HEK293 (cell line): ENCODE measurements around the gene KIZ.

Experiments used
- CTCF ChIA-PET: fragments of 350-600 bp; formaldehyde crosslinking; extraction: SDS; loops from one replicate; lab custom pipeline; 2021; ENCODE audit warnings: antibody characterized with exemption; lab: Yijun Ruan, JAX
- POLR2A ChIA-PET: fragments of 300-600 bp; formaldehyde crosslinking; extraction: SDS; loops from one replicate; lab custom pipeline; 2020; ENCODE audit warnings: antibody characterized with exemption, inconsistent platforms; lab: Yijun Ruan, JAX
- H3K27ac ChIP-seq: fragments of 200-500 bp; sonication (Bioruptor generic); 2 replicates; pipeline ENCODE4 v1.5.1; 2014; ENCODE audit warnings: low read depth, low read length, control low read depth, inconsistent platforms; ENCODE audit errors: extremely low read depth
- H3K36me3 ChIP-seq, 2 experiments: fragments of 200-500 bp in 1 of 2; sonication (Bioruptor generic) in 1 of 2; 1 replicate in 1 of 2; 2 replicates in 1 of 2; pipeline ENCODE4 v1.5.1; 2014 to 2017; ENCODE audit warnings: inconsistent platforms in 2 of 2, low read length in 2 of 2; ENCODE audit not compliant: control insufficient read depth in 2 of 2, insufficient read depth in 1 of 2
- H3K4me1 ChIP-seq: fragments of 200-500 bp; sonication (Bioruptor generic); 2 replicates; pipeline ENCODE4 v1.5.1; 2014; ENCODE audit warnings: mild to moderate bottlenecking, low read length, inconsistent platforms; ENCODE audit not compliant: control insufficient read depth, insufficient read depth
- H3K4me3 ChIP-seq: 2 replicates; pipeline ENCODE4 v1.5.1; 2011; ENCODE audit warnings: low read depth, mild to moderate bottlenecking, control low read depth, low read length, moderate library complexity
- H3K9me3 ChIP-seq: fragments of 200-500 bp; sonication (Bioruptor generic); 2 replicates; pipeline ENCODE4 v1.5.1; 2014; ENCODE audit warnings: low read depth, low read length, inconsistent platforms; ENCODE audit not compliant: control insufficient read depth, insufficient read depth
- BCL11B ChIP-seq: fragments of 450-650 bp; formaldehyde crosslinking; IDR thresholded peaks from 2 replicates; pipeline ENCODE4 v1.5.1; 2016; ENCODE audit warnings: low read depth, missing biosample characterization, missing genetic modification characterization
- GFI1B ChIP-seq: fragments of 450-650 bp; formaldehyde crosslinking; IDR thresholded peaks from 2 replicates; pipeline ENCODE4 v1.5.1; 2016; ENCODE audit warnings: missing biosample characterization, missing genetic modification characterization
- YY1 ChIP-seq: fragments of 450-650 bp; formaldehyde crosslinking; IDR thresholded peaks from 2 replicates; pipeline ENCODE4 v1.5.1; 2018; ENCODE audit warnings: missing biosample characterization, missing genetic modification characterization
- ZEB2 ChIP-seq: fragments of 450-650 bp; formaldehyde crosslinking; IDR thresholded peaks from 2 replicates; pipeline ENCODE4 v1.5.1; 2016; ENCODE audit warnings: missing biosample characterization, missing genetic modification characterization
- ZNF16 ChIP-seq: fragments of 450-650 bp; formaldehyde crosslinking; IDR thresholded peaks from 2 replicates; pipeline ENCODE4 v1.5.1; 2016; ENCODE audit warnings: low read depth, missing biosample characterization, missing genetic modification characterization
- ZNF223 ChIP-seq: fragments of 450-650 bp; formaldehyde crosslinking; IDR thresholded peaks from 2 replicates; pipeline ENCODE4 v1.5.1; 2016; ENCODE audit warnings: missing biosample characterization, missing genetic modification characterization
- ZNF416 ChIP-seq: fragments of 450-650 bp; formaldehyde crosslinking; IDR thresholded peaks from 2 replicates; pipeline ENCODE4 v1.5.1; 2016; ENCODE audit warnings: missing biosample characterization, missing genetic modification characterization
- ZNF426 ChIP-seq: fragments of 450-650 bp; formaldehyde crosslinking; IDR thresholded peaks from 2 replicates; pipeline ENCODE4 v1.5.1; 2017; ENCODE audit warnings: missing biosample characterization, missing genetic modification characterization, mild to moderate bottlenecking, inconsistent platforms, moderate library complexity
- ZNF544 ChIP-seq: fragments of 450-650 bp; formaldehyde crosslinking; IDR thresholded peaks from 2 replicates; pipeline ENCODE4 v1.5.0; 2017; ENCODE audit warnings: missing biosample characterization, missing genetic modification characterization
- ZNF600 ChIP-seq: fragments of 450-650 bp; formaldehyde crosslinking; IDR thresholded peaks from 2 replicates; pipeline ENCODE4 v1.5.1; 2016; ENCODE audit warnings: missing biosample characterization, missing genetic modification characterization
- ZNF654 ChIP-seq: fragments of 450-650 bp; formaldehyde crosslinking; IDR thresholded peaks from 2 replicates; pipeline ENCODE4 v1.5.1; 2016; ENCODE audit warnings: low read depth, missing biosample characterization, missing genetic modification characterization
- ZNF776 ChIP-seq: fragments of 450-650 bp; formaldehyde crosslinking; IDR thresholded peaks from 2 replicates; pipeline ENCODE4 v1.5.0; 2017; ENCODE audit warnings: missing biosample characterization, missing genetic modification characterization, borderline replicate concordance
- ZNF777 ChIP-seq: fragments of 450-650 bp; formaldehyde crosslinking; IDR thresholded peaks from 2 replicates; pipeline ENCODE4 v1.5.1; 2017; ENCODE audit warnings: missing biosample characterization, missing genetic modification characterization, borderline replicate concordance
- ZNF791 ChIP-seq: fragments of 450-650 bp; formaldehyde crosslinking; IDR thresholded peaks from 2 replicates; pipeline ENCODE4 v1.5.1; 2016; ENCODE audit warnings: missing biosample characterization, missing genetic modification characterization
- TF ChIP-seq, protein P1 (sequence below): fragments of 450-650 bp; formaldehyde crosslinking; IDR thresholded peaks from 2 replicates; pipeline ENCODE4 v1.5.1; 2016; ENCODE audit warnings: missing biosample characterization, missing genetic modification characterization, low read depth
- TF ChIP-seq, protein P2 (sequence below): fragments of 450-650 bp; formaldehyde crosslinking; IDR thresholded peaks from 2 replicates; pipeline ENCODE4 v1.5.1; 2016; ENCODE audit warnings: missing biosample characterization, missing genetic modification characterization, low read depth
- TF ChIP-seq, protein P3 (sequence below): fragments of 450-650 bp; formaldehyde crosslinking; IDR thresholded peaks from 2 replicates; pipeline ENCODE4 v1.5.1; 2016; ENCODE audit warnings: missing biosample characterization, missing genetic modification characterization
- TF ChIP-seq, protein P4 (sequence below): fragments of 450-650 bp; formaldehyde crosslinking; IDR thresholded peaks from 2 replicates; pipeline ENCODE4 v1.5.1; 2016; ENCODE audit warnings: missing biosample characterization, missing genetic modification characterization, borderline replicate concordance
- TF ChIP-seq, protein P5 (sequence below): fragments of 450-650 bp; formaldehyde crosslinking; IDR thresholded peaks from 2 replicates; pipeline ENCODE4 v1.5.1; 2016; ENCODE audit warnings: missing biosample characterization, missing genetic modification characterization

The KIZ gene

DNA sequence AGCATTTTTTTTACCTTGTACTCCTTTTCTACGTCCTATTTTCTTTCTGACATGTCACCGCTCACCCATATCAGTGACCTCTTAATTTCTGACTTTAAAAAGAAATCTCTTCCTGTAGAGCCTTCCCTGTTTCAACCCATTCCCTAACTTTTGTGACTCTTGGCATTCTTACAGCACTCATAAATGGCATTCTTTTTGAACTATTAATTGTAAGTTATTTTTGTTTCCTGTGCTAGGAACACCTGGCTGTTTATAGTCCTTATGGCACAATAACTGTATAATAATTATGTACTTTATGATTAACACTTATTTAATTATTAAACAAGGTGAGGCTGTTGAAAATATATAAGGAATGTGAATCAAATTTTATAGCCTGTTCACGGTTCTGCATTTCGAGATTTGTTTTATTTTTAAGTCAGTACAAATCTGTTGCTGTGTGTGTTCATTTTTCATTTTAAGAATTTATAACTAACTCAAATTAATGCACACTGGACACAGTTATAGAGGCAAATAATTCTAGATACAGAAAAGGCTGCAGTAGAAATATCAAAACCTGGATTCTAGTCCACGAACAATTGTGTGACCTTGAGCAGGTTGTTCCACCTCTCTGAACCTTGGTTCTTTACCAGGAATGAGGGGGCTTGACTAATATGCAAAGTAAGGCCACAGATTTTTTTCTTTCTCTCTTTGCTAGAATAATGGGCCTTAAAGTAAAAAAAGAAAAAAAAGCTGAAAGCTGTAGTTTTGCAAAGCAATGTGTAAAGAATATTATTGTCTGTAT lies 1.5 kb downstream of the KIZ start:
- CTCF ChIA-PET, result interaction anchor here (0.7 to 1.4 kb wide), 6 partner anchors 78 to 1327 kb away, joined by 3 to 8 read pairs (median 4); no protein-coding TSS in a partner anchor
- H3K36me3 ChIP-seq, result peaks cover 4 to 9% of the 10 kb centered on the region in 2 experiments; a peak in 2 of 3 replicates
- H3K4me3 ChIP-seq, result no peak overlapping the region
- POLR2A ChIA-PET, result interaction anchor here (0.9 kb wide), 1 partner anchor 56 kb away, joined by 3 read pairs; no protein-coding TSS in a partner anchor
- H3K4me1 ChIP-seq, result peaks cover 5% of the 10 kb centered on the region
- no peaks in the 10 kb centered on the region for H3K9me3 ChIP-seq
- H3K27ac ChIP-seq, result no peak overlapping the region
- no peak for TF ChIP-seq ZNF777 (tag by site-specific recombination)
- TF ChIP-seq ZNF791 (tag by site-specific recombination), result no peak
- TF ChIP-seq, protein P1, sequence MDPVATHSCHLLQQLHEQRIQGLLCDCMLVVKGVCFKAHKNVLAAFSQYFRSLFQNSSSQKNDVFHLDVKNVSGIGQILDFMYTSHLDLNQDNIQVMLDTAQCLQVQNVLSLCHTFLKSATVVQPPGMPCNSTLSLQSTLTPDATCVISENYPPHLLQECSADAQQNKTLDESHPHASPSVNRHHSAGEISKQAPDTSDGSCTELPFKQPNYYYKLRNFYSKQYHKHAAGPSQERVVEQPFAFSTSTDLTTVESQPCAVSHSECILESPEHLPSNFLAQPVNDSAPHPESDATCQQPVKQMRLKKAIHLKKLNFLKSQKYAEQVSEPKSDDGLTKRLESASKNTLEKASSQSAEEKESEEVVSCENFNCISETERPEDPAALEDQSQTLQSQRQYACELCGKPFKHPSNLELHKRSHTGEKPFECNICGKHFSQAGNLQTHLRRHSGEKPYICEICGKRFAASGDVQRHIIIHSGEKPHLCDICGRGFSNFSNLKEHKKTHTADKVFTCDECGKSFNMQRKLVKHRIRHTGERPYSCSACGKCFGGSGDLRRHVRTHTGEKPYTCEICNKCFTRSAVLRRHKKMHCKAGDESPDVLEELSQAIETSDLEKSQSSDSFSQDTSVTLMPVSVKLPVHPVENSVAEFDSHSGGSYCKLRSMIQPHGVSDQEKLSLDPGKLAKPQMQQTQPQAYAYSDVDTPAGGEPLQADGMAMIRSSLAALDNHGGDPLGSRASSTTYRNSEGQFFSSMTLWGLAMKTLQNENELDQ (tag by site-specific recombination), result no peak
- no peak for TF ChIP-seq ZEB2
- TF ChIP-seq, protein P2, sequence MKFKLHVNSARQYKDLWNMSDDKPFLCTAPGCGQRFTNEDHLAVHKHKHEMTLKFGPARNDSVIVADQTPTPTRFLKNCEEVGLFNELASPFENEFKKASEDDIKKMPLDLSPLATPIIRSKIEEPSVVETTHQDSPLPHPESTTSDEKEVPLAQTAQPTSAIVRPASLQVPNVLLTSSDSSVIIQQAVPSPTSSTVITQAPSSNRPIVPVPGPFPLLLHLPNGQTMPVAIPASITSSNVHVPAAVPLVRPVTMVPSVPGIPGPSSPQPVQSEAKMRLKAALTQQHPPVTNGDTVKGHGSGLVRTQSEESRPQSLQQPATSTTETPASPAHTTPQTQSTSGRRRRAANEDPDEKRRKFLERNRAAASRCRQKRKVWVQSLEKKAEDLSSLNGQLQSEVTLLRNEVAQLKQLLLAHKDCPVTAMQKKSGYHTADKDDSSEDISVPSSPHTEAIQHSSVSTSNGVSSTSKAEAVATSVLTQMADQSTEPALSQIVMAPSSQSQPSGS (tag by site-specific recombination), result no peak
- TF ChIP-seq, protein P3, sequence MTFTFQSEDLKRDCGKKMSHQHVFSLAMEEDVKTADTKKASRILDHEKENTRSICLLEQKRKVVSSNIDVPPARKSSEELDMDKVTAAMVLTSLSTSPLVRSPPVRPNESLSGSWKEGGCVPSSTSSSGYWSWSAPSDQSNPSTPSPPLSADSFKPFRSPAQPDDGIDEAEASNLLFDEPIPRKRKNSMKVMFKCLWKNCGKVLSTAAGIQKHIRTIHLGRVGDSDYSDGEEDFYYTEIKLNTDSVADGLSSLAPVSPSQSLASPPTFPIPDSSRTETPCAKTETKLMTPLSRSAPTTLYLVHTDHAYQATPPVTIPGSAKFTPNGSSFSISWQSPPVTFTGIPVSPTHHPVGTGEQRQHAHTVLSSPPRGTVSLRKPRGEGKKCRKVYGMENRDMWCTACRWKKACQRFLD (tag by site-specific recombination), result no peak
- no peak for TF ChIP-seq ZNF600 (tag by site-specific recombination)
- TF ChIP-seq ZNF16, result no peak
- no peak for TF ChIP-seq ZNF776 (tag by site-specific recombination)
- TF ChIP-seq, protein P4, sequence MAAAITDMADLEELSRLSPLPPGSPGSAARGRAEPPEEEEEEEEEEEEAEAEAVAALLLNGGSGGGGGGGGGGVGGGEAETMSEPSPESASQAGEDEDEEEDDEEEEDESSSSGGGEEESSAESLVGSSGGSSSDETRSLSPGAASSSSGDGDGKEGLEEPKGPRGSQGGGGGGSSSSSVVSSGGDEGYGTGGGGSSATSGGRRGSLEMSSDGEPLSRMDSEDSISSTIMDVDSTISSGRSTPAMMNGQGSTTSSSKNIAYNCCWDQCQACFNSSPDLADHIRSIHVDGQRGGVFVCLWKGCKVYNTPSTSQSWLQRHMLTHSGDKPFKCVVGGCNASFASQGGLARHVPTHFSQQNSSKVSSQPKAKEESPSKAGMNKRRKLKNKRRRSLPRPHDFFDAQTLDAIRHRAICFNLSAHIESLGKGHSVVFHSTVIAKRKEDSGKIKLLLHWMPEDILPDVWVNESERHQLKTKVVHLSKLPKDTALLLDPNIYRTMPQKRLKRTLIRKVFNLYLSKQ (tag by site-specific recombination), result no peak
- TF ChIP-seq ZNF223 (tag by site-specific recombination), result no peak
- TF ChIP-seq ZNF654, result no peak
- no peak for TF ChIP-seq BCL11B (tag by site-specific recombination)
- TF ChIP-seq ZNF426 (tag by site-specific recombination), result no peak
- no peak for TF ChIP-seq ZNF544 (tag by site-specific recombination)
- TF ChIP-seq YY1 (tag by site-specific recombination), result no peak
- TF ChIP-seq ZNF416 (tag by site-specific recombination), result no peak
- TF ChIP-seq, all 188 proteins: peak for 0

DNA sequence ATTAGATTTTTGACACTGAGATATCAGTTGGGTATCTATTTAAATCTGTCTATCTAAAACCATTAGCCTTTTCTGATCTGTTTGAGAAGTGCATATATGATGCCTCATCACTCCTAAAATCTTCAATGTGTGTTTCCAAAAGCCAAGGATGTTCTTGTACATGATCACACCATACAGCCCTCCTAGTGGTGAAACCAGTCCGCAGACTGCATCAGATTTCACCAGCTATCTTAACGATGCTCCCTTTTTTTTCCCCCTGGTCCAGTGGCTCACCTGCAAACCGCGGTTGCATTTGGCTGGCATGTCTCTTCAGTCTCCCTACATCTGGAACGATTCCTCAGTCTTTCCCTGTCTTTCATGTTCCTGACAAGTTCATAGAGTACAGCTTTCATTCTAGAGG lies 4.0 kb downstream of the KIZ start:
- no peak for TF ChIP-seq GFI1B
- TF ChIP-seq, protein P5, sequence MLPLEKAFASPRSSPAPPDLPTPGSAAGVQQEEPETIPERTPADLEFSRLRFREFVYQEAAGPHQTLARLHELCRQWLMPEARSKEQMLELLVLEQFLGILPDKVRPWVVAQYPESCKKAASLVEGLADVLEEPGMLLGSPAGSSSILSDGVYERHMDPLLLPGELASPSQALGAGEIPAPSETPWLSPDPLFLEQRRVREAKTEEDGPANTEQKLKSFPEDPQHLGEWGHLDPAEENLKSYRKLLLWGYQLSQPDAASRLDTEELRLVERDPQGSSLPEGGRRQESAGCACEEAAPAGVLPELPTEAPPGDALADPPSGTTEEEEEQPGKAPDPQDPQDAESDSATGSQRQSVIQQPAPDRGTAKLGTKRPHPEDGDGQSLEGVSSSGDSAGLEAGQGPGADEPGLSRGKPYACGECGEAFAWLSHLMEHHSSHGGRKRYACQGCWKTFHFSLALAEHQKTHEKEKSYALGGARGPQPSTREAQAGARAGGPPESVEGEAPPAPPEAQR (tag by site-specific recombination), result no peak
- POLR2A ChIA-PET, result no interaction called here
- no peaks in the 10 kb centered on the region for H3K9me3 ChIP-seq
- H3K27ac ChIP-seq, result no peak overlapping the region
- CTCF ChIA-PET, result interaction anchor here (0.6 to 1.2 kb wide), 2 partner anchors 60 to 81 kb away, joined by 3 read pairs; no protein-coding TSS in a partner anchor
- H3K4me3 ChIP-seq, result no peak overlapping the region
- H3K4me1 ChIP-seq, result peaks cover 5% of the 10 kb centered on the region
- H3K36me3 ChIP-seq, result peaks cover 4 to 23% of the 10 kb centered on the region in 2 experiments; a peak in 2 of 3 replicates
